GM21526 (cell line): ENCODE measurements around the gene TM2D1.
"Not testable (repeated sequence)": the region's sequence is repeated elsewhere in the genome, so short reads cannot be mapped to it uniquely, and the experiment has no call there.

Experiments used
- ATAC-seq: cut with Tn5 transposase; IDR thresholded peaks from one replicate; pipeline ENCODE4 v1.9.1; 2021; ENCODE audit warnings: moderate library complexity; ENCODE audit not compliant: unreplicated experiment, low FRiP score

TM2D1 gene

DNA sequence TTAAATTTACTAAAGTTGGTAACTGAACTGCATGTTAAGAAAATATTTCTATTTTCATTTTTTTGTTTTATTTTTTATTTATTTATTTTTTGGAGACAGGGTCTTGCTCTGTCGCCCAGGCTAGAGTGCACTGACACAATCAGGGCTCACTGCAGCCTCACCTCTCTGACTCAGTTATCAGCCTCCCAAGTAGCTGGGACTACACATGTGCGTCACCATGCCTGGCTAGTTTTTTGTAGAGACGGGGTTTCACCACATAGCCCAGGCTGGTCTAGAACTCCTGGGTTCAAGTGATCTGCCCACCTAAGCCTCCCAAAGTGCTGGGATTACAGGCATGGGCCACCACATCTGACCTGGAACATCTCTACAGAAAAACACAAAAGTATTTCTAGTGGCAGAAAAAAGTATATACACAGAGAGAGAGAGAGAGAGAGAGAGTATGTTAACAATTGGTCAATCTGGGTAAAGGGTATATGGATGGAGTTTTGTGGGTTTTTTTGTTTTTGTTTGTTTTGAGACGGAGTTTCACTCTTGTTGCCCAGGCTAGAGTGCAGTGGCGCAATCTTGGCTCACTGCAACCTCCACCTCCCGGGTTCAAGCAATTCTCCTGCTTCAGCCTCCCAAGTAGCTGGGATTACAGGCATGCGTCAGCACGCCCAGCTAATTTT, 5.8 kb downstream of the TM2D1 start:
- ATAC-seq: not testable (repeated sequence)

DNA sequence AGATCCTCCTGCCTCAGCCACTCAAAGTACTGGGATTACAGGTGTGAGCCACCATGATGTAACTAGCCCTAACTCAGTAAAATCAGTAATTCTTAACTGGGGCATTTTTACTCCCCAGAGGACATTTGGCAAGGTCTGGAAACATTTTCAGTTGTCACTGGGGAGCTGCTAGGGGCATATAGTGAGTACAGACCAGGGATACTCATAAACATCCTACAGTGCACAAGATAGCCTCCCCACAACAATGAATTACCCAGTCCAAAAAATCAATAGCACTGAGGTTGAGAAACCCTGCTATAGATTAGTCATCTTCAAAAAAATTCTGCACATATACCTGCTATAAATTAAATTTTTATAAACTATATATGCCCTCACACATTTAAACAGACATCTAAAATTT, 13.0 kb downstream of the TM2D1 start:
- ATAC-seq: no peak

DNA sequence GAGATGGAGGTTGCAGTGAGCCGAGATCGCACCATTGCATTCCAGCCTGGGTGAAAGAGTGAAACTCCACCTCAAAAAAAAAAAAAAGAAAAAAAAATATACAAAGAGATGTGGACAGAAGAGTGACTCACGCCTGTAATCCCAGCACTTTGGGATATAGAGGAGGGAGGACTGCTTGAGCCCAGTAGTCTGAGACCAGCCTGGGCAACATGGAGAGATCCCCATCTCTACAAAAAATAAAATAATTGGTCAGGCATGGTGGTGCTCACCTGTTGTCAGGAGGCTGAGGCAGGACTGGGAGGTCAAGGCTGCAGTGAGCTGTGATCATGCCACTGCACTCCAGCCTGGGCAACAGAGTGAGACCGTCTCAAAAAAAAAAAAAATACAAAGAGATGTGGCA, 13.7 kb downstream of the TM2D1 start:
- ATAC-seq: not testable (repeated sequence)

DNA sequence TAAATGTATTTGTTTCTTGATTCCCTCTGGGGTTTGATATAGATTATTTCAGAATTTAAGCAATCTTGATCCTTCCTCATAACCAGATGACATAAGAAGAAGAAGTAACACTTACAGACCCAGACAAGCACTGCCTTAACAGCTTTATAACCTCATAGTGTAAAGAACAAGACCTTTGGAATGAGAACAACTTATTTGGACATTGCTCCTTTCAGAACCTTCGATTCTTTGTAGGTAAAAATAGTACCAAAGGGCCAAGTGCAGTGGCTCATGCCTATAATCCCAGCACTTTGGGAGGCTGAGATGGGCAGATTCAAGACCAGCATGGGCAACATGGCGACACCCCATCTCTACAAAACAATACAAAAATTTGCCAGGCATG, 15.0 kb downstream of the TM2D1 start:
- ATAC-seq: no peak

DNA sequence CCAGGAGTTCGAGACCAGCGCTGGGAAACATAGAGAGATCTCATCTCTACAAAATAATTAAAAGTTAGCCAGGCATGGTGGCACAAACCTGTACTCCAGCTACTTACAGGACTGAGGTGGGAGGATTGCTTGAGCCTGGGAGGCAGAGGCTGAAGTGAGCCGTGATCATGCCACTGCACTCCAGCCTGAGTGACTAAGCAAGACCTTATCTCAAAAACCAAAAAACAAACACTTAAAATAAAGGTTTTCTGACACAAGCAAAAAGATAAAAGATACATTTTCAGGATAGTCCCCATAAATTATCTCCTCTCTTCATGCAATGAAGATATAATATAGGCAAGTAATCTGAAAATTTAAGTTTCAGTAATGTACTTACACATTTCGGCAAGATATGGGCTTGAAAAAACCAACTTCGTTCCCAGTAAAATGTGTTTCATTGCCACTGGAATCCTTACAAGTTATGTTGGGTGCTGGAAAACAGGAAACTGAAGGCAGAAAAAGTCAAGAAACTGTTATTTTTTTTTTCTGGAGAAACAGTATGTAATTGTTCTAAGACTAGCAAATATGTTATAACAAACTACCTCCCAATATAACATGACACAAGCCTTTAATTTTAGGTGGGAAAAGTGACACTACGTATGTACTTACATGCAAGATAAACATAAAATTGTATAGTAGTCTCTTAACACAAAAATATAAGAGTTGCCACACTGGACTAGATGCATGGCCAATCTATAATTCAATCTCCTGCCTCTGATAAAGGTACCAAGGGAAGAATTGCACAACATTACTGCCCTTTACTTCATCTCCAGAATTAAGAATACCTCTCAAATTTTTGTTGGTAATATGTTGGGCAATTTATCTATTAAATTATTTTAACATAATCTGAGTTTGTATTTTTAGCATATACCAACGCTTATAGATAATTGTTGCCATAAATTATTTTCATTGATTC, 15.7 kb downstream of the TM2D1 start:
- ATAC-seq: no peak

DNA sequence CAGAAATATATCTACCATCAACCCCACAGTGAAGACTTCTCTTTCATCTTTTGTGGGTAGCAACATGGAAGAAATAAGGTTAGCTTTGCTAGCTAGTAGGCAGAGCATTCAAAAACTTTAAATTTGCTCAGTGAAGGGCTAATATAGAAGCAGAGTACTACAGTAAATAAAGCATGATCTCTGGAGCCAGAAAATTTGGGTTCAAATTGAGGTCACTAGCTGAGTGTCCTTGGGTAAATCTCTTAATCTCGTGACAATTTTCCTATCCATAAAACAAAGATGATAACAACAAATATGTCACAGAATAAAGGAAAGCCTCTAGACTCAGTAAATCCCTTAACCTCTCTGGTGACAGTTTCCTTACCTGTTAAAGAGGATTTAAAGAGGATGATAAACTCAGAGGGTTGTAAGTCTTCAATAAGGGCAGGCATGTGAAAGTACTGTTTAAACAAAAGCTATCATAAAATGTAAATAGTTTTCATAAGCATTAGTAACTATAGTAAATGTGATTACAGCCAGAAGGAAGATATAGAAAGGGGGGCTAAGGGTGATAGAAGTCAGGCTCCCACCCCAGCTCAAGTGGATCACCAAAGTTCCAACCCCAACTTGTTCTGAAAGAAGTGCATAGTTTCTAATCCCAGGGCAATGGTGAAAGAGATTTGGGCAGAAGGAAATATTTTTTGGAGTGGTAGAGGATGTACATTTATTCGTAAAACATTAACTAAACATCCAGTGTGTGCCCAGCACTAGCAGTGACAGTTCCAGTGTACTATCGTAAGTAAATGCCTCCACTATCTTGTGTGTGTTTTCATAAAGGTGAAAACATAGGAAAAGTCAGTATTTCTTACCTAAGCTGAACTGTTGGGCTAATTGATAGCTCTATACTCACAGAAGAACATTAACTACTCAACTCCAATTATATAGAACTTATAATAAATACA, 24.8 kb downstream of the TM2D1 start:
- ATAC-seq: no peak

DNA sequence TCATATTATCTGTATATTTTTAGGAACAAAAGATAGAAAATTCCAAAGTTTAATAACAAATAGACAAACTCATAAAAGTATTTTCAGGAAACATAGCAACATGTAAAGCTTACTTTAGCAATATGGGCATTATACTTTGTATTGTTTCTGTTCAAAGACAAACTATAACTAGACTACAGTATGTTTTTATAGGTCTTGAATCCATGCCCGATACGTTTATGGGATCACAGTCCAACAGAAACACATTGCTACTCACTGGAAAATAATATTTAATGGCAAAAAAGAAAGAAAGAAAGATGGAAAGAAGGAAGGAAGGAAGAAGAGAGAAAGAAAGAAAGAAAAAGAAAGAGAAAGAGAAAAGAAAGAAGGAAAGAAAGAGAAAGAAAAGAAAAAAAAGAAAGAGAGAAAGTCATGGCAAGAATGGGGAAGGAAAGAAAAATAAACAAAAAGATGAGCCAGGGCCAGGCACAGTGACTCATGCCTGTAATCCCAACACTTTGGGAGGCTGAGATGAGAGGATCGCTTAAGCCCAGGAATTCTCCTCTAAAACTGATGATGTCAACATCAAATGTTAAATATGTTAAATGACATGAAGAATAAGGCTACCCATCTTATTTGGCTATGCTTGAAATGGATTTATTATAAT, 32.7 kb downstream of the TM2D1 start:
- ATAC-seq: no peak

DNA sequence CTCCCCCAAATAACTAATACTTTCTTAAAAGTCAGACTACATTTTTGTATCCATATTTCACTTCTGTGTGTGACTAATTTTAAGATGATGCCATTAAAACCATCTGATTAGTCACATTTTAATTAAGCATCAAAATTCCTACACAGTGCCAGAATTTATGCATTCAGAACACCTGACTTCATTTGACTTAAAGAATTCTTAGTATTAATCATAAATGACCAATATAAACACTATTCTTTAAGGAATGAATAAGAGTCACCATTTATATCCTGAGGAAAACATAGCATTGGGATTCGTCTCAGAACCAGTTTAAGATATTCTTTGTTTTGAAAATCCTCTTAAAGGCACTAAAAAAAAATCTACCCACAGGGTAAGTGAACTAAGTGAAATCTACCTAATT, 37.0 kb downstream of the TM2D1 start:
- no peak for ATAC-seq

DNA sequence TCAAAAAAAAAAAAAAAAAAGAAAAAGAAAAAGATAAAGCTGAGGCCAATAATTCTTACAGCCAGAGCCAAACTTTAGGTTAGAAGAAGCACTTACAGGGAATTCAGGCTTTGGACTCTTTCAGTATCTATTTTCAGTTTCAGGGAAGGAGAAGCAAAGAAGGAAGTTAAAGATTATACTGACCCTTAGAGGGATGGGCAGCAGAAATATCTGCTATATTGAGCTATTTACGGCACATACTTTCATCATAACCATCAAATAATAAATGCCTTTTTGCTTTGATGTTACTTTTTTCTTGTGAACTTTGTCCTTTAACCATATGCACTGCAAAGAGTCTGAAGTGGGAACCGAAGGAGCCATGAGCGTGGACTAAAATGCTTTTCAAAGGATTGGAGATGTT, 42.0 kb downstream of the TM2D1 start:
- no peak for ATAC-seq

DNA sequence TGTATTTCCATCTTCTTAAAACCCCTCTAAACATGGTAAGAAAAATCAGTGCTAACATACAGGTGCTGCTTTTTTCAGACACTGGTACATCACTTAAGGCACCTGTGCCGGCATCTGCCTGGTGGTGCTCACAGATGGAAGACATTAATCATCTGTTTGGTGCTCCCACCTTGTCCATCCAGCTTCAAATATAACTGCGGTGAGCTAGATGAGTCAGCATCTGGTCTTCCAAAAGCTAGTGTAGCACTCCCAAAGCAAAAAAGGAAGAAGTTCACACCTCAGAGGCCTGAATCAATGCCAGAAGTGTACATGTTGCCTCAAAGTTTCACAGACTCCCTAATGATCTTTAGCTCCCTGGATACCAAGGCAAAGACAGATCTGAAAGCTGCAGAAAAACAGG, 44.4 kb downstream of the TM2D1 start:
- no peak for ATAC-seq

DNA sequence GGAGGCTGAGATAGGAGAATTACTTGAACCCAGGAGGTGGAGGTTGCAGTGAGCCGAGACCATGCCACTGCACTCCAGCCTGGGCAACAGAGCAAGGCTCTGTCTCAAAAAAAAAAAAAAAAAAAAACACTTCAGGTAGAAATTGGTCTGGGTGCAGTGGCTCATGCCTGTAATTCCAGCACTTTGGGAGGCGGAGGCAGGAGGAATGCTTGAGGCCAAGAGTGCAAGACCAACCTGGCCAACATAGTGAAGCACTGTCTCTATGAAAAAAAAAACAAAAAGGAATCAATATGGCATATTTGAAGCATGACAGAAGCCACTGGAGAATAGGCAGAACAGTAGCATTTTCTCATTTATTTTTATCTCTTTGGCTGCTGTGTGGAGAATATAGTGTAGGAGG, 48.1 kb downstream of the TM2D1 start:
- not testable (repeated sequence) for ATAC-seq

DNA sequence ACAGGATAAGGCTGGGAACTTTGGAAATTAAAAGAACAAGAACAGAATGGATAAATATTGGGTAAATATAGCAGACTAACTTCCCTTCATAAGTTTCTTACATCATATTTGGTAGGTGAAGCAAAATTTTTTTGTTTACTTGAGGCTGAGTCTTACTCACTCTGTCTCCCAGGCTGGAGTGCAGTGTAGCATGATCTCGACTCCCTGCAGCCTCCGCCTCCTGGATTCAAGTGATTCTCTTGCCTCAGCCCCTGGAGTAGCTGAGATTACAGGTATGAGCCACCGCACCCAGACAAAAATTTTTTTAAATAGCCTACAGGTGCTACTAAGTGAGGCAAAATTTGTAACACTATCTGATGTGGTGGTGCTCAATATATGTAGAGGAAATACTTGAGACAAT, 50.7 kb downstream of the TM2D1 start:
- ATAC-seq: no peak

DNA sequence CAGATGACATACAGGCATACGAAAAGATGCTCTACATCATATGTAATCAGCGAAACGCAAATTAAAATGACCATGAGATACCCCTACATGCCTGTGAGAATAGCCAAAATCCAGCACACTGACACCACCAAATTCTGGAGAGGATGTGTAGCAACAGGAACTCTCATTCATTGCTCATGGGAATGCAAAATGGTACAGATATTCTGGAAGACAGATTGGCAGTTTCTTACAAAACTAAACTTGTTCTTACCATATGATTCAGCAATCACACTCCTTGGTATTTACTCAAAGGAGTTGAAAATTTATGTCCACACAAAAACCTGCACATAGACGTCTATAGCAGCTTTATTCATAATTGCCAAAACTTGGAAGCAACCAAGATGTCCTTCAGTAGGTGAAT, 52.6 kb downstream of the TM2D1 start:
- ATAC-seq: no peak

DNA sequence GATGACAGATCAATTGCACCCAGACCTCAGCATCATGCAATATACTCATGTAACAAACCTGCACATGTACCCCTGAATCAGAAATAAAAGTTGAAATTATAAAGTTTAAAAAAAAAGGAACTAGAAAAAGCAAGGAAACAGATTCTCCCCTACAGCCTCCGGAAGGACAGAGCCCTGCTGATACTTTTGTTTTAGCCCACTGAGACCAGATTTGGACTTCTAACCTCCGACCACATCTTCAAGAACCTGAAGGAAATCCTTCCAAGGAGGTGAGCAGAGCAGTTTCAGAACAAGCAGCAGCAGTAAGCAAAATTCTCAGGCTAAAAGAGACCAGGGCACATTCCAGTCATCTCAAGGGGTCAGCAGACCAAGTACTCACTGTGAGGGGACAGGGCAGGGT, 54.5 kb downstream of the TM2D1 start:
- ATAC-seq: no peak

DNA sequence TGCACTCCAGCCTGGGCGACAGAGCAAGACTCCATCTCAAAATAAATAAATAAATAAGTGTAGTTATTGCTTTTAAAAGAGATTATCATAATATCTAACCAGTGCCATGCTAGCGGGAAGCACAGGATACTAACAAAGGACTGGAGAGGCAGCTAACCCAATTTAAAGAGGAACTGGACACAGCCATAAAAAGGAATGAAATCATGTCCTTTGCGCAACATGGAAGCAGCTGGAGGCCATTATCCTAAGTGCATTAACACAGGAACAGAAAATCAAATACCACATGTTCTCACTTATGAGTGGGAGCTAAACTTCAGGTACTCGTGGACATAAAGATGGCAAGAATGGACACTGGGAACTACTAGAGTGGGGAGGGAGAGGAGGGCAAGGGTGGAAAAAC, 54.9 kb downstream of the TM2D1 start:
- no peak for ATAC-seq

DNA sequence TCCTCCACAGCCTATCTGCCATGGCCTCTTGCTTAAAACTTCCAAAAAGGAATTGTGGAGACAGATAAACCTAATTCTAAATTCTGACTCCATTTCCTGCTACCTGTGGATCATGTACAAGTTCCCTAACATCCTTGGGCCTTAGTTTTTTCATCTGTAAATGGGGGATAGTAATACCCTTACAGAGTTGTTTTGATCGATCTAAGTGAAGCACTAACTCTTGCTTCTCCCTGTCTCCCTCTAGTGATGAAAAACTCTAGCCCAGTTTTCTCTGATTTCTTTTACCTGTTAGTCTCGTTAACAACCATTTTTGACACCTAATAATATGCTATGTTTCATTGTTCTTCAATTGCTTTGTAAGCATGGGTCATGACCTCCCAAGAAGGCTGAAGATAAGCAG, 65.9 kb downstream of the TM2D1 start:
- ATAC-seq: no peak

DNA sequence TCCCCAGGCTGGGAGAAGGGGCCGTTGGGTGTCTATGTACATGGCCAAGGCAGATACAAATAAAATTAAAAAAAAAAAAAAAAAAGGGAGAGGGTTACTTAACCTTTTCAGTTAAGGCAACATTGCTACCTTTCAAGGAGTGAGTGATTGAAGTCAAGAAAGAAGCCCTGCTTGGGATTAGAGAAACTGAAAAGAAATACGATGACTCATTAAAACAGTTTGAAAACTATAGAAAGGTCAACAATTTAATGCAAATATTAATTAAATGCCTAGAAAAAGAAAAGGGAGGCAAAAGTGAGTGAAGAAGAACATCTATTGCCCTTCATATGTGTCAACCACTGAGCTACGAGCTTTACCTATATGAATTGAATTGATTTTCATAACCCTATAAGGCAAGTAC, 69.5 kb downstream of the TM2D1 start:
- no peak for ATAC-seq

DNA sequence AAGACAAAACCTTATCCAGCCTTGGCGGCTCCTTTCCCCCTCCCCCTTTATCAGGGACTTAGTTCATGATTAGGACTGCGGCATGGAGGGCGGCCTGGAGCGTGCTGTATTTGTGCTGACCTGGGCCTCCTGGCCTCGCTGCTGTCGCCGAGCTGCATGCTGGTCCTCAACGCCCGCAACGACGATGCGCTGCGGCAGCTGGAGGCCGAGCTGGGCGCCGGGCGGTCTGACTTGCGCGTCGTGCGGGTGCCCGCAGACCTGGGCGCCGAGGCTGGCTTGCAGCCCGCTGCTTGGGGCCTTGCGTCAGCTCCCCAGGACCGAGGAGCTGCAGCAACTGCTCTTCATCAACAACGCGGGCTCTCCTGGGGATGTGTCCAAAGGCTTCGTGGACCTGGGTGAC, 70.9 kb downstream of the TM2D1 start:
- no peak for ATAC-seq

DNA sequence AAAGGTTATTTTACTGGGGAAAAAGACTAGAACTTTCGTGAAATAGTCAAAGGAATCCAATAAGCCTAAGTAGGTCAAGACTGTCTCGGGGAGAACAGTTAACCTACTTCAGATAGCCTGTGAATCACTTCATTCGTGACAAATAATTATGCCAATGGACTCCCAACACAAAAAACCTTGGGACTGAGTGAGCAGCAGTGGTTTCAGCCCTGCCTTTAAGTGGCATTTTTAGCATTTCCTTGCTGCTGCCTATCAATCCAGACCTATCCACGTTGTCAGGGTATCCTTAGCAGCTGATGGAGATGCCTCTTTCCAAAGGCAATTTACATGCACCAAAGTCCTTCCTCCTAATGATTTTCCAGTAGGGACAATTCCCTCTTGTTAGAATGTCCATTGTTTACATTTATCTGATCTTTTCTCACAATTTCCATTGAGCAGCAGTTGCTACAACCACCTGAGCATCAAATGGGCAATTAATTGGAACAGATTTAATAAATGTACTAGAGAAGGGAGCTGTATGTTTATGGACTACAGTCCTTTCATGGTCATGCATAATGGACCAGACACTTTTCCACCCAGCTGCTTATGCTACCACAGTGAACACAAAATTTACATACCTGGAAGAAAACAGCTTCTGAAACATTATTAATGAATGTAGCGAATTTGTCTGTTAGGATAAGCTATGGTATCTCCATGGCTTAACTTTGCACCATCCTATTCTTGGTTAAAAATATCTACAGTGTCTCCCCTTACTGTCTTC, 75.8 kb downstream of the TM2D1 start:
- ATAC-seq: no peak

DNA sequence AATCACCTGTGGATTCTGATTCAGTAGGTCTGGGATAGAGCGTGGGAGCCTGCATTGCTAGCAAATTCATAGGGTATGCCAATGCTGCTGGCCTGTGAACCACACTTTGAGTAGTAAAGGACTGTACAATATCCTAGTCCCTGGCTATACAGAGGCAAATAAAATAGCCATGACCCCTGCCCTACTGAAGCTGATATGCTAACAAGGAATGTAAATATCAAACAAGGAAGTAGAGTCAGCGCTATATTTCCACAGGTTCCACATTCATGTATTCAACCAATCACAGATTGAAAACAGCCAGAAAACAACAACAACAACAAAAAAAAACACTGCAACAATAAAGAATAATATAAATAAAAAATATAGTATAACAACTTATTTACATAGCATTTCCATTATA, 77.8 kb downstream of the TM2D1 start:
- ATAC-seq: no peak
